ENCODE data around the gene MUC15.

GRCh38 chr11:26608507-26609146, 36.6 kb upstream of the MUC15 start:
- no peak for TF ChIP-seq CTCF (IDR thresholded peaks at IDR 0.05)
- TF ChIP-seq EZH2phosphoT487 (IDR thresholded peaks at IDR 0.05) = no peak
